Superior temporal gyrus (tissue), 1 donor: Measurements from ENCODE around the gene ARIH2.

Source experiments
- DNase-seq: peaks from one replicate; pipeline ENCODE4 v3.0.0-alpha.2; 2016; ENCODE audit errors: extremely low spot score

Gene ARIH2

GRCh38 chr3:48974076-48974864 lies 55.6 kb downstream of the ARIH2 start:
- no peak for DNase-seq

- DNase-seq: no peak
Observed at GRCh38 chr3:48979451-48979850, 60.8 kb downstream of the ARIH2 start.

GRCh38 chr3:48980295-48980694 lies 61.7 kb downstream of the ARIH2 start:
- DNase-seq: no peak

- no peak for DNase-seq
Observed at GRCh38 chr3:48982016-48982415, 63.4 kb downstream of the ARIH2 start.

GRCh38 chr3:48982686-48983085 lies 64.0 kb downstream of the ARIH2 start:
- DNase-seq: no peak

- no peak for DNase-seq
Observed at GRCh38 chr3:48983096-48983495, 64.5 kb downstream of the ARIH2 start.

- no peak for DNase-seq
Observed at GRCh38 chr3:48984663-48985062, 66.0 kb downstream of the ARIH2 start.

GRCh38 chr3:48985831-48986376 lies 67.3 kb downstream of the ARIH2 start:
- DNase-seq: no peak

GRCh38 chr3:48989126-48989795 lies 70.6 kb downstream of the ARIH2 start:
- DNase-seq: no peak

- DNase-seq: peak; percentile 87
Observed at GRCh38 chr3:48989796-48990635, 71.4 kb downstream of the ARIH2 start, which contains the start of gene P4HTM. Gene P4HTM, plus strand, starts transcription at chr3:48990241. Its CDS starts 16 bp downstream, at chr3:48990257.

- peak; percentile 67 for DNase-seq
Observed at GRCh38 chr3:48990636-48991469, 72.2 kb downstream of the ARIH2 start.

- no peak for DNase-seq
Observed at GRCh38 chr3:48991851-48992545, 73.4 kb downstream of the ARIH2 start.

GRCh38 chr3:48993834-48994233 lies 75.2 kb downstream of the ARIH2 start:
- no peak for DNase-seq

- no peak for DNase-seq
Observed at GRCh38 chr3:48996640-48997039, 78.0 kb downstream of the ARIH2 start.

- DNase-seq: no peak
Observed at GRCh38 chr3:48997102-48997635, 78.5 kb downstream of the ARIH2 start.

- DNase-seq: no peak
Observed at GRCh38 chr3:48997714-48998637, 79.3 kb downstream of the ARIH2 start.

GRCh38 chr3:48999085-48999858 lies 80.6 kb downstream of the ARIH2 start:
- DNase-seq: no peak

GRCh38 chr3:49001155-49001554 lies 82.5 kb downstream of the ARIH2 start:
- DNase-seq: no peak
